ES-I3 (cell line): ENCODE measurements around the gene NXPH4.
A peak's percentile ranks its signal among the peaks of the same experiment; 100 is the strongest.

Experiments
- H3K36me3 ChIP-seq: 2 replicates; pipeline ENCODE4 v1.6.1; 2013; ENCODE audit warnings: mild to moderate bottlenecking, low read length, control low read depth, moderate library complexity; ENCODE audit not compliant: insufficient read depth
- H3K4me1 ChIP-seq: 2 replicates; pipeline ENCODE4 v1.6.1; 2013; ENCODE audit warnings: mild to moderate bottlenecking, control low read depth, low read length; ENCODE audit not compliant: insufficient read depth
- H3K9ac ChIP-seq: 2 replicates; pipeline ENCODE4 v1.6.1; 2013; ENCODE audit warnings: low read depth, mild to moderate bottlenecking, low read length, moderate library complexity
- H3K9me3 ChIP-seq: 2 replicates; pipeline ENCODE4 v1.6.1; 2013; ENCODE audit warnings: mild to moderate bottlenecking, low read length, moderate library complexity; ENCODE audit not compliant: control insufficient read depth, insufficient read depth

NXPH4 gene

GRCh38 chr12:57216014-57216911 lies at the start of gene NXPH4:
Gene NXPH4 (plus strand): TSS chr12:57216794. CDS start chr12:57216970, 176 bp downstream.
- peaks cover 2% of the 10 kb centered on the region; the same call in 1 of the 2 replicates for H3K36me3 ChIP-seq
- peaks cover 25% of the 10 kb centered on the region for H3K4me1 ChIP-seq
- H3K9ac ChIP-seq = peak within 1 kb of the TSS; percentile 38; the same call in 1 of the 2 replicates
- no peaks in the 10 kb centered on the region for H3K9me3 ChIP-seq

- Histone ChIP-seq H3K9me3 (no peaks in the 10 kb centered on the region), H3K4me1 (no peaks in the 10 kb centered on the region), H3K9ac (no peak overlapping the region), H3K36me3 (peaks cover 27% of the 10 kb centered on the region)
Measured at GRCh38 chr12:57166971-57167371, 49.6 kb upstream of the NXPH4 start.

- no peak overlapping the region for H3K9ac ChIP-seq
- H3K4me1 ChIP-seq = no peaks in the 10 kb centered on the region
- H3K9me3 ChIP-seq = no peaks in the 10 kb centered on the region
- peaks cover 27% of the 10 kb centered on the region for H3K36me3 ChIP-seq
Measured at GRCh38 chr12:57168058-57168457, 48.5 kb upstream of the NXPH4 start.

GRCh38 chr12:57169046-57169795 lies 47.4 kb upstream of the NXPH4 start:
- Histone ChIP-seq H3K9ac (no peak overlapping the region), H3K9me3 (no peaks in the 10 kb centered on the region), H3K36me3 (peaks cover 27% of the 10 kb centered on the region), H3K4me1 (no peaks in the 10 kb centered on the region)

- peaks cover 27% of the 10 kb centered on the region for H3K36me3 ChIP-seq
- no peaks in the 10 kb centered on the region for H3K9me3 ChIP-seq
- no peak overlapping the region for H3K9ac ChIP-seq
- no peaks in the 10 kb centered on the region for H3K4me1 ChIP-seq
Measured at GRCh38 chr12:57169969-57170368, 46.6 kb upstream of the NXPH4 start.

- no peaks in the 10 kb centered on the region; the same call in 1 of the 2 replicates for H3K4me1 ChIP-seq
- no peak overlapping the region for H3K9ac ChIP-seq
- H3K9me3 ChIP-seq = no peaks in the 10 kb centered on the region
- peaks cover 23% of the 10 kb centered on the region for H3K36me3 ChIP-seq
Measured at GRCh38 chr12:57170408-57170807, 46.2 kb upstream of the NXPH4 start.

- Histone ChIP-seq H3K4me1 (no peaks in the 10 kb centered on the region; the same call in 1 of the 2 replicates), H3K36me3 (peaks cover 23% of the 10 kb centered on the region), H3K9ac (no peak overlapping the region), H3K9me3 (no peaks in the 10 kb centered on the region)
Measured at GRCh38 chr12:57170927-57171326, 45.7 kb upstream of the NXPH4 start.

GRCh38 chr12:57171668-57172067 lies 44.9 kb upstream of the NXPH4 start:
- Histone ChIP-seq H3K4me1 (no peaks in the 10 kb centered on the region; the same call in 1 of the 2 replicates), H3K9me3 (no peaks in the 10 kb centered on the region), H3K9ac (no peak overlapping the region), H3K36me3 (peaks cover 27% of the 10 kb centered on the region)

- peaks cover 24% of the 10 kb centered on the region for H3K36me3 ChIP-seq
- no peaks in the 10 kb centered on the region; the same call in 1 of the 2 replicates for H3K4me1 ChIP-seq
- H3K9ac ChIP-seq = no peak overlapping the region
- no peaks in the 10 kb centered on the region for H3K9me3 ChIP-seq
Measured at GRCh38 chr12:57173089-57173488, 43.5 kb upstream of the NXPH4 start.

GRCh38 chr12:57173683-57174082 lies 42.9 kb upstream of the NXPH4 start:
- no peaks in the 10 kb centered on the region; the same call in 1 of the 2 replicates for H3K4me1 ChIP-seq
- H3K36me3 ChIP-seq = peaks cover 23% of the 10 kb centered on the region
- H3K9ac ChIP-seq = no peak overlapping the region
- H3K9me3 ChIP-seq = no peaks in the 10 kb centered on the region

GRCh38 chr12:57175428-57176138 lies 41.0 kb upstream of the NXPH4 start:
- no peaks in the 10 kb centered on the region for H3K9me3 ChIP-seq
- no peaks in the 10 kb centered on the region; the same call in 1 of the 2 replicates for H3K4me1 ChIP-seq
- peaks cover 16% of the 10 kb centered on the region for H3K36me3 ChIP-seq
- no peak overlapping the region for H3K9ac ChIP-seq

- H3K9ac ChIP-seq = no peak overlapping the region
- peaks cover 20% of the 10 kb centered on the region for H3K36me3 ChIP-seq
- H3K4me1 ChIP-seq = no peaks in the 10 kb centered on the region; the same call in 1 of the 2 replicates
- no peaks in the 10 kb centered on the region for H3K9me3 ChIP-seq
Measured at GRCh38 chr12:57176139-57176477, 40.5 kb upstream of the NXPH4 start.

- Histone ChIP-seq H3K36me3 (peaks cover 20% of the 10 kb centered on the region), H3K9ac (no peak overlapping the region)
Measured at GRCh38 chr12:57176846-57177245, 39.7 kb upstream of the NXPH4 start.

GRCh38 chr12:57177354-57177753 lies 39.2 kb upstream of the NXPH4 start:
- H3K4me1 ChIP-seq = no peaks in the 10 kb centered on the region; the same call in 1 of the 2 replicates
- H3K36me3 ChIP-seq = peaks cover 20% of the 10 kb centered on the region
- H3K9ac ChIP-seq = no peak overlapping the region
- no peaks in the 10 kb centered on the region for H3K9me3 ChIP-seq

More at GRCh38 chr12:57176846-57177245, 39.7 kb upstream of the NXPH4 start:
- Histone ChIP-seq H3K4me1 (no peaks in the 10 kb centered on the region; the same call in 1 of the 2 replicates), H3K9me3 (no peaks in the 10 kb centered on the region)
